DMS114 treated with DMSO at 0.1 percent for 48 hours (cell line): Measurements from ENCODE around the gene PKP3.
A peak's percentile ranks its signal among the peaks of the same experiment; 100 is the strongest.

Experiments used
- DNase-seq: peaks from one replicate; lab custom pipeline; 2025; ENCODE audit not compliant: unreplicated experiment; lab: John Stamatoyannopoulos, UW

The PKP3 gene

DNA sequence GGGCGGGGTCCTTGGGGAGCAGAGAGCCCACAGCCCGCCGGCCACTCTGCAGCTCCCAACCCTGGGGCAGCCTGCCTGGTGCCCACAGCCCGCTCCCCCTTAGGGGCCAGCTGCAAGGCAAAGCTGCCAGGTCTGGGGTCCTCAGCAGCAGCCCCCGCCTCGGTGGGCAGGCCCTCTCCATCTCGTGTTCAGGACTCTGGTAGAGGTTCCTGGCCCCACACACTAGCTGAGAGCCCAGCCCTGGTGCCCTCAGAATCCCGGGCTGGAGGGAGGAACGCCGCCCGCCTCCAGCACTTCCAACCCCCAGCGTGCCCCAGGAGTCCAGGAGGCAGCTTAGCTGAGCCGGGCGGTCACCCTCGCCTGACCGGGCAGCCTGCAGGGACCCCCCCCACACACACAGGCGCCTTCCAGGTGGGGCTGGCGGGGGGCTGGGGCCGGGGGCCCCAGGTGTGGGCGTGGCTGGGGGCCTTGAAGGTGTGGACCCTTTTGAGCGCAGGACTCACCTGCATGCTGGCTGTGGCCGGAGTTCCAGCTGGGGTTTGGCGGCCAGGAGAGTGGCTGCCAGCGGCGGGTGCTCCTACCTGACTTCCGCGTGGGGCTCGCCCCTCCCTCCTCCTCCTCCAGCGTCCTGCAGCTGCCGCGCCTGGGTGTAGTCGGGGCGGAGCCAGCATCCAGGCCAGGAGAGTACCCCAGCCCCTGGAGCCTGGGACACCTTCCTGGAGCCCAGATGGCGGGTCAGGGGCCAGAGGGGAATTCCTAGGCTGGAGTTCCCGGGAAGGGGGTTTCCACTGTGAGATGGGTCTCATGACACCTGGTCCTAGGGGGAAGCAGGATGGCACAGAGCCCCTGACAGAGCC, 47.6 kb downstream of the PKP3 start, which contains the start of gene ANO9:
ANO9 (minus strand) TSS at position 594 of the 857 bp plus-strand sequence; CDS start at position 509, 85 bp downstream.
- no peak for DNase-seq

DNA sequence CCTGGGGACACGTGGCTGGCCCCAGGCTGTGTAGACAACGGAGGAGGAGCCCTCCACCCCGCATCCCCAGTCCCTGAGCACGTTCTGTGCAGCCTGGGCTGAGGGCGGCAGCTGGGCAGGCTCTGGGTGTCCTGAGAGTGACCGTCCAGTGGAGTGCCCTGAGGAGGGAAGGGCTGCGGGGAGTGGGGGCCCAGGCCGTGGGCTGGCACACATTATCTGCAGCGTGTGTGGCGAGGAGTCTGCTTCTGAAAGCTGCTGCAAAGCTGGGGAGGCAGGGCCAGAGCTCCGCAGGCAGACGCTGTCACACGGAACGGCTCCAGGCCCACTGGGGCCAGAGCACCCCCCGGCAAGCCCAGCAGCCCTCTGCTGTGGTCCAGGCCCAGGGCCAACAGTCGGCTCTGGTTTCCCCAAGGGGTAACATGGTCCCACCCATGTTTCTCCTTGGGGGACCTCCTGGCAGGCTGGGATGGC, 48.6 kb downstream of the PKP3 start:
- no peak for DNase-seq

DNA sequence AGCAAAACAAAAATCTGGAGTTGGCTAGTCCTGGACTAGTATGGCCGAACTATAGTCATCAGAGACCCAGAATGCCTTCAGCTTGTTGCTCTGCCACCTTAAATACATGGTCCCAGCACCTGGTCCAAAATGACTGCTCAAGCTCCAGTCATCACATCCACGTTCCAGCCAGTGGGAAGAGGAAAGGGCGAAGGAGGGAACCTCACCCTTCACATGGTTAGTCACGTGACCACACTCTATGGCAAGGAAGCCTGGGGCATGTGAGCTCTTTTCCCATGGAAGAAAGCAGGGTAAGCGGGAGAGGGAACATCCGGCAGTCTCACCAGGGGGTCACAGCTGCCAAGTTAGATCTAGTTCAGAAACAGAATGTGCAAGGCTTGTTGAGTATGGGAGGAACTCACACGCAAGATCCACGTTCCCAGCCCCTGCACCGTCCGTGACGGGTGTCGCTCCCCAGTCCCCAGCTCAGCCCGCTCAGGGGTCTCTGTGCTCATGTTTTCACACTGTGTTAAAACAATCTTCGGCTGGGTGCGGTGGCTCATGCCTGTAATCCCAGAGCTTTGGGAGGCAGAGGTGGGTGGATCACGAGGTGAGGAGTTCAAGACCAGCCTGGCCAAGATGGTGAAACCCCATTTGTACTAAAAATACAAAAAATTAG, 49.7 kb downstream of the PKP3 start:
- DNase-seq, result no peak

DNA sequence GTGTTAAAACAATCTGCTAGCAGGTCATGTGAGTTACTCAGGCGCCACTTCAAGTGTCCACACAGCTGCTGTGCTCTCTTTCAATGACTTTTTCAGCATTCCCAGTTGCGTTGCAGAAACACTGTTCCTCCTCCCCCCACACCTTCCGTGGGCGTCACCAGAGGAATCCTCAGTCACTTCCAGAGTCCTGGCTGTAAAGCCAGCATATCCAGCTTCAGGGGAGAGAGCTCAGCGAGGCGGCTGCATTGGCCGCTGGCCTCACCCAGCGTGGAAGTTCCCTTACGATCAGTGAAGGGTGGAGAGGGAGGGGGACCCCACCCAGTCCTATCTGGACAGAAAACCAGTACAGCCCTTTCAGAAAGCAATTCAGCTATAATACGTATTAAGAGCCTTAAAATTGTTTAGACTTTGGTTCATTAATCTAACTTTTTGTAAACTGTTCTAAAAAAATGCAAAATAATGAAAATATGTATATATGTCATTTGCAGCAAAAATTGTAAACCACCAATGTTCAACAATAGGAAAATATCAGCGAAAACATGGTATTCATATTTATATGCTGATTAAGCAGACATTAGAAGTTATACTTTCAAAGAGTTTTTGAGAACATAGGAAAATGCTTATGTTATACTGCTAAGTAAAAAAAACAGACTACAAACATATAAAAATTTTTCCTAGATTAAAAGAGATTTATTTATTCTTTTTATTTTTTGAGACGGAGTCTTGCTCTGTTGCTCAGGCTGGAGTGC, 50.6 kb downstream of the PKP3 start:
- no peak for DNase-seq

DNA sequence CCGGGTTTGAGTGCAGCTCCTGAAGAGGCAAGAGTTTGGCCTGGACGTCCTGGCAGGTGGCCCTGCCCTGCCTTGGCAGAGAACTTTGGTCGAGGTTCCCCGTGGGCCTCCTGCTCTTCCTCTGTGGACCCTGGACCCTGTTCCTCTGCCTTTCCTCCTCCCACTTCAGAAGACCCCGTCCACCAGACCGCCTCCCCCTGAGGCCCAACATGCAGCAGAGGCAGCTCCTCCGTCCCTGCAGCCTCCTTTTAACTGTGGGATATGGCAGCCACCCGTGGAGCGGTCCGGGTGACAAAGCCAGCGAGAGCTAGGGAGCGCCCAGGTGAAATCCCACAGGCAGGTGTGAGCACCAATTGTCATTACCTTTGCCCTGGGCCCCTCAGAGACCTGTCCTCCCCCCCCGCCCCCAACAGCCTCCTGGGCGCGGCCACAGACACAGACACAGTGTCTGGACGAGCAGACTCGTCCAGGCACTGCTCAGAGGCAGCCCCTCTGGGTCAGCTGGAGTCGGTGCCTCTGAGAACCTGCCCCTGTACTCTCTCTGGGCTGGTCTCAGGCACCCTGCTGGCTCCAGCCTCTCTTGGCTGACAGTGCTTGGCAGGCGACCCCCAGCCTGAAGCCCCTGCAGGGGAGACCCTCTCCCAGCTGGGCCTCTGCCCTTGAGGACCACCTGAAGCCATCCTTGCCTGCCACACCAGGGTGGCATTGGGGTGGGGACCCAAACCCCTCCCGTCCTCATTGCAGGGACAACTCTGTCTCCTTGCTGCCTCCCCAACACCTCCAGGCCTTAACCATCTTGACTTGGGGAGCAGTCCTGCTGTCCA, 52.0 kb downstream of the PKP3 start:
- DNase-seq, result no peak

DNA sequence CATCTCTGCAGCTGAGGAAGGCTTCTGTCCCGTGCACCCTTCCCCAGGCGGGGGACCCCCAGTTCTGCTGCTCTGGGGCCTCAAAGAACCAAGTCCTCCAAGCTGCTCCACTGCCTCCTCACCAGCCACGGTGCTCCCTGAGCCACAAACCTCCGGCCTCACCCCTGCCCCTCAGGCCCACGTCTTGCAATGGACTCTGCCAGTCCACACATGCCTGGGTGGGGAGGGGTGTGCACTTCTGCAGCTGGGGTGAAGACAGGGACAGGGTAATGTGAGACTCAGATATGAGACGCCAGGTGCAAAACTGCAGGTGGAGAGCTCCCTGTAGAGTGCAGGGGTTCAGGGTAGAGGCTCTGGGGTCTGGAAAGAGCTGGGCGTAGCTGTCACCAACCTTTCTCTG, 52.9 kb downstream of the PKP3 start:
- DNase-seq, result no peak

DNA sequence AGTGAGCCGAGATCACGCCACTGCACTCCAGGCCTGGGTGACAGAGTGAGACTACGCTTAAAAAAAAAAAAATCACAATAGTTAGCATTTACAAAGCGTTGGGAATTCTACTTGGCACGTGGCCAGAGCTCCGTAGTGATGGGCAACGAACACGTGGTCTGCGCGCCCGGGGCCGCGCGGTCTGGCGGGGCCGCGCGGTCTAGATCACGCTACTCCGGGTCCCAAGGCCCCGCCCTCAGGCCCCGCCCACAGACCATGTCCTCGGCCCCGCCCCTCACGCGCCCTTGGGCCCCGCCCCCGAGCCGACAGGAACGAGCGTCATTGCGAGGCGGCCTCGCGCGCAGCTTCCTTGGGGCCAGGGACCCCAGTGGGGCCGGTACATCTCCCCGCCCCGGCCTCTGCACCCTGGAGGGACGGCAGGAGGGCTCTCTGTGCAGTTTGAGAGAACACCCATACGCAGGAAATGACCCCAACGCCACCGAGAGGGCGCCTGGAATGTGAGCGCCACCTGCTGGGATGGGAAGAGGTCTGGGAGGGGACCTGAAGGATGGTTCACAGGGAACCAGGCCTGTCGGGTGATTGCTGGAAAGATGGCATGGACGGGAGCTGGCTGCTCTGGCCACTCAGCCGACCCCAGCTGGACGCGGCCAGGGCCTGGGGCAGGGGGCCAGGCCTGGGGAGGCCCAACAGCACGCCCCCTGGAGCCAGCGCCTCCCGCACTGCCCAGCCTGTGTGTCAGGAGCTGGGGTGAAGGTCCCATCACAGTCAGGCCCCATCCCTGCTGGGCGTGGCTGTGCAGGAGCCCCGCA, 54.1 kb downstream of the PKP3 start:
- peak; percentile 63 for DNase-seq

DNA sequence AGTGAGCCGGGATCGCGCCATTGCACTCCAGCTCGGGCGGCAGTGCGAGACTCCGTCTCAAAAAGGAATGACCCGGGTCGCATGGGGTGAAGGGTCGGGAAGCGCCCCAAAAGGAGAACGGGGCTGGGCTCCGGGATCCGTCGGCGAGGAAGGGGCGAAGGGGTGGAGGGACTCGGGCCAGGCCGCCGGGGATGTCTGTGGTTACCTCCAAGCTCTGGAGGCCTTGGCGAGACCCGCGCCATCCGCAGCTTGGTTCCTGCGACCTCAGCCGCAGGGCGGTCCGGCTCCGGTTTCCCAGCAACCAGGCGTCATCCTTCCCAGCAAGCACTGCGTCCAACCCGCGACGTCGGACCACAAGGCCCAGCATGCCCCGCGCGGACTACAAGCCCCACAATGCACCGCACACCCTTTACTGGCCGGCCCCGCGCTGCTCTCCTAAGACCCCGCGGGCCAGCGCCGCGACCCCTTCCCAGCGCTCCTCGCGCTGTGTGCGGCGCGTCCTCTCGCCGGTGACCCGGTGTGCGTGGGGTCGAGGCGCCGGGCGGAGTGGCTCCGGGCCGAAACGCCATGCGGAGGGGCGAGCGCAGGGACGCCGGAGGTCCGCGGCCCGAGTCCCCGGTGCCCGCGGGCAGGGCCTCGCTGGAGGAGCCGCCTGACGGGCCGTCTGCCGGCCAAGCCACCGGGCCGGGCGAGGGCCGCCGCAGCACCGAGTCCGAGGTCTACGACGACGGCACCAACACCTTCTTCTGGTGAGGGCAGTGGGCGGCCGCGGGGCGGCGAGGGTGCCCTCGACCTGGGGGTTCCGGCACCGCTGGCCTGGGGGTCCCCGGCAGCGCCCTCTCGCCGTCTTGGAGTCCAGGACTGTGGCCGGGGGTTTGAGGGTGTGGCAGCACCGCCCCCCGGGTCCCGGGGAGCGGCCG, 56.1 kb downstream of the PKP3 start, which contains the start of gene PTDSS2:
PTDSS2 (plus strand) TSS at position 391 of the 920 bp plus-strand sequence; CDS start at position 568, 177 bp downstream.
- DNase-seq, result peak; percentile 86

DNA sequence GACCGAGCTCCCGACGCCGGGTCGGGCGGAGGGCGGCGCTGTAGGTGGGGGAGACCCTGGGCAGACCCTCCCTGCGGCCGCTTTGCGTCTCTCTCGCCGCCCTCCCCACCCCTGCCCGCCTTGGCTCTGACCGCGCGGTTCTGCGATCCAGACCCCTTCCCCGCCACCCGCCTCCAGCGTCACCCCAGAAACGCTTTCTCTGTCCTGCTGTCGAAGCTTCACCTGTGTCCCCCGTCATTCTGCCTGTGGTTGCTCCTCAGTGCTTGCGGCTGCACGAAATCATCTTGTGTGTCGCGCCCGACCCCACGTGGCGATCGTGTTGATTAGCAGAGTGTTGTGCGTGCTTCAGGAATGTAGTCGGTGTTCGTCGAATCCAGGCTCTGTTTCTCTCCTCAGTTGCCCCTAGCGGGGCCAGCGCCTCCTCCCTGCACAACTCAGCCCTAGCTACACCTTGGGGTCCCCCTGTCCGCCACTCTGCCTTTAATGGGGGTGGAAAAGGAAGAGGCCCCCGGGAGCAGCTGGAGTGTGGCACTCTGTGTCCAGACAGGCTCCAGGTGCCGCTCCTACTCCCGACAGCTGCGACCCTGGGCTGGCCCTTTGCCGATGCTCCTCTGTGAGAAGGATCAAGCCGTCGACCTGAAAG, 56.9 kb downstream of the PKP3 start:
- no peak for DNase-seq

DNA sequence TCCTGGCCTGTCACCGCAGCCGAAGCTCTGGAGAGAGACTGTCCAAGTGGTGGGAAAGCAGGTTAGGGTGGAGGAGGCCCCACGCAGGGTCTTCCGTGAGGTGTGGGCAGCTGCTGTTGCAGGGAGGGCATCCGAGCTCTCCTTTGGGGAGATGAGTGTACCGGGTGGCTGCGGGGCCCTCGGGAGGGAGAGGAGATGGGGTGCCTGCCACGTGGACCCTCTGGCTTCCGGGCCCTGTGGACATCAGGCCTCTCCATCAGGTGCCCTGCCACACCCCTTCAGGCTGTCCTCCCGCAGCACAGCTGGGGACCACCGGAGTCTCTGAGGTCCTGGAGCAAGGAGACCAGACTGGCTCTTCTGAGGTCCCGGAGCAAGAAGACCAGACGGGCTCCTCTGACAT, 57.7 kb downstream of the PKP3 start:
- no peak for DNase-seq

DNA sequence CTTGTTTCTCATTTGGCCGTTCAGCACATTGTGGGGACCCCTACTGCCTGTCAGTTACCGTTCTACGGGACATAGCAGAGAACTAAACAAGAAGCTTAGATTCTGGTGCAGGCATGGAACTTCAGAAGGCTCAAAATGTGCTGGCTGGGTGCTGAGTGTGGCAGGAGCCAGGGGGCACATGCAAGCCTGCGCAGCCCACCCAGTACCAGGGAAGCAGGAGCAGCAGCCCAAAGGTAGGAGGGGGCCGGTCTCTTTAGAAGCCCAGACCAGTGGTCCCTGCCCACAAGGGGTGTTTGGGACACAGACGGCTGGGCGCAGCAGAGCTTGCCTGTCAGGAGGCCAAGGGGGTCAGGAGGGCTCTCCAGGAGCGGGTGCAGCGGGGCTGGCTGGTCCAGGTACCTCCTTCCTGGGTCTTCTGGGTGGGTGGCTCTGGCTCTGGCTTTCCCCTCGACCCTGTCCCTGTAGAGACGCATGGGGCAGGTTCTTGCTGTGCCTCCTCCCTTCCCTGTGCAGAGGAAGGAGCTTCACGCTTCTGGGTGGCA, 58.3 kb downstream of the PKP3 start:
- DNase-seq, result no peak

DNA sequence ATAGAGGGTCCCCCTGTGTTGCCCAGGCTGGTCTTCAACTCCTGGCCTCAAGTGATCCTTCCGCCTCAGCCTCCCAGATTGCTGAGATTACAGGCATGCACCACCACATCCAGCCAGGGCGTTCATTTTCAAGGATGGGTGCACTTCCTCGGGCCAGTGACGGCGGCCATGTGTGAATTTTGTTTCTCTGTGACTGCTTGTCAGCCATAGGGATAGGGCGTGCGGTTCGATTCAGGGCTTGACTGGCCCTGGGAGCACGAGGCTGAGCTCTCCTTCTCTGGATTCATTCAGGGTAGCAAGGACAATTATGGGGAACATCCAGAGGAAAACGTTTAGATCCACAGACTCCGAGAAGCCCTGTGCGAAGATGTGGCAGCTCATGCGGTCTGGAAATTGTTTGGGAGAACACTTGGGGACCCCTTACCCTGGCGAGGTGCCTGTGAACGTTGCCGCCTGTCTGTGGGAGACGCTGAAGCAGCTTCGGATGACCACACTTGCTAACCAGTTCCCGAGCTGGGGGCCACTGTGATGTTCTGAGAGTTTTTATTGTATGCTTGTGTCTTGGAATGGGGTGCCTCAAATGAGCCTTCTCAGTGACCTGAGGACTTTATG, 59.0 kb downstream of the PKP3 start:
- DNase-seq, result no peak

DNA sequence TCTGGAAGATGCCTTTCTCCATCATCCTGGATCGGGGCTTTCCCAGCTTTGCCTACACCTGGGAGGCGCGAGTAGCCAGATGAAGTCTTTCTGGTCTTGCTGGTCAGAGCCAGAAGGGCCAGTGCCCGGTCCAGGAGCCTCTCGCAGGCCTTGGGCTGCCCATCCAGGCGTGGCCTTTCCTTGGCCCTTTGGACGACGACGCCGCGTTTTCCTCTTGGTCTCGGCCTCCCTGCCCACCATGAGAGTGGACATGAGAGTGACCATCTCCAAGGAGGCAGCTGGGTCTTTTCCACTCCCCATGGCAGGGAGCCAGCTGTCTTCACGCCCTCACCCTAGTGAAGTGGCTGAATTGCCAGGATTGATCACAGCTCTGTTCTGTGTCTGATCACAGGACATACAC, 59.6 kb downstream of the PKP3 start:
- no peak for DNase-seq

DNA sequence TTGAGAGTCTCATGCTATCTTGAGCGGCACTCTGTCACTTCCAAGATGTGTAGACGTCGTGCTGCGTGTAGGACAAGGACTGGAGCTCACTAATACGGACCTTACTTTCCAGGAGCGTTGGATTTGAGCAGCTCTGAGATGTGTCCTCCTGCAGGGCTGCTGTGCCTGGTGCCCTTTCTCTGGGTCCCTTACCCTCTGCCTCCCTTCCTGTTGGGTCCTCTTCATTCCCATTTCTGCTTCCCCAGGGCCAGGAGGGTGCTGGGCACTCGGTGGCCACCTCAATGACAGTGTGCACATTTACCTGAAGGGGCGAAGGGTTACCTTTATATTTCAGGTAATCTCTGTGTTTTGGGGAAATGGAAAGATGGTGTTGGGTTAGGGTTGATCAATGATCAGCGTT, 60.0 kb downstream of the PKP3 start:
- DNase-seq, result no peak
